ENCODE measurements around the gene PRRT4. TPM values are rescaled to one million over a fixed set of nuclear protein-coding genes. Genes with fewer than 3 reads are reported as not detected.

PRRT4 gene
- total RNA-seq, 1 donor from 2014 or later: not detected

GRCh38 chr7:128311013-128311412 is 50.5 kb downstream of the PRRT4 start:
- H3K9me3 Mint-ChIP-seq (ENCODE audit: unreplicated experiment): no peaks in the 10 kb centered on the region
- H3K27me3 Mint-ChIP-seq (ENCODE audit: unreplicated experiment): peaks cover under 1% of the 10 kb centered on the region
- no peak for DNase-seq
- H3K27ac Mint-ChIP-seq (ENCODE audit: unreplicated experiment): no peak overlapping the region
- peaks cover 7% of the 10 kb centered on the region for H3K36me3 Mint-ChIP-seq (ENCODE audit: unreplicated experiment)
- H3K4me3 Mint-ChIP-seq (ENCODE audit: unreplicated experiment): no peak overlapping the region
- no peak for TF ChIP-seq CTCF (IDR thresholded peaks at IDR 0.05; ENCODE audit: partially characterized antibody, unreplicated experiment)
- no peaks in the 10 kb centered on the region for H3K4me1 Mint-ChIP-seq (ENCODE audit: low read depth, unreplicated experiment)

GRCh38 chr7:128310499-128310898 is 51.0 kb downstream of the PRRT4 start:
- Mint-ChIP-seq H3K4me3 (ENCODE audit: unreplicated experiment) (no peak overlapping the region), H3K4me1 (ENCODE audit: low read depth, unreplicated experiment) (no peaks in the 10 kb centered on the region), H3K27me3 (ENCODE audit: unreplicated experiment) (peaks cover 2% of the 10 kb centered on the region), H3K36me3 (ENCODE audit: unreplicated experiment) (peaks cover 7% of the 10 kb centered on the region), H3K9me3 (ENCODE audit: unreplicated experiment) (no peaks in the 10 kb centered on the region), H3K27ac (ENCODE audit: unreplicated experiment) (no peak overlapping the region)
- DNase-seq: no peak
- TF ChIP-seq CTCF (IDR thresholded peaks at IDR 0.05; ENCODE audit: partially characterized antibody, unreplicated experiment): no peak

- TF ChIP-seq CTCF (IDR thresholded peaks at IDR 0.05; ENCODE audit: partially characterized antibody, unreplicated experiment): no peak
- Mint-ChIP-seq H3K36me3 (ENCODE audit: unreplicated experiment) (peaks cover 7% of the 10 kb centered on the region), H3K27ac (ENCODE audit: unreplicated experiment) (no peak overlapping the region), H3K4me3 (ENCODE audit: unreplicated experiment) (no peak overlapping the region), H3K27me3 (ENCODE audit: unreplicated experiment) (peaks cover 2% of the 10 kb centered on the region), H3K9me3 (ENCODE audit: unreplicated experiment) (no peaks in the 10 kb centered on the region), H3K4me1 (ENCODE audit: low read depth, unreplicated experiment) (no peaks in the 10 kb centered on the region)
- DNase-seq: no peak
Observed at GRCh38 chr7:128309976-128310375, 51.5 kb downstream of the PRRT4 start.

GRCh38 chr7:128309124-128309523 is 52.4 kb downstream of the PRRT4 start:
- Mint-ChIP-seq H3K9me3 (ENCODE audit: unreplicated experiment) (no peaks in the 10 kb centered on the region), H3K27ac (ENCODE audit: unreplicated experiment) (no peak overlapping the region), H3K36me3 (ENCODE audit: unreplicated experiment) (peaks cover 7% of the 10 kb centered on the region), H3K27me3 (ENCODE audit: unreplicated experiment) (peaks cover 2% of the 10 kb centered on the region), H3K4me3 (ENCODE audit: unreplicated experiment) (no peak overlapping the region), H3K4me1 (ENCODE audit: low read depth, unreplicated experiment) (no peaks in the 10 kb centered on the region)
- no peak for DNase-seq
- TF ChIP-seq CTCF (IDR thresholded peaks at IDR 0.05; ENCODE audit: partially characterized antibody, unreplicated experiment): no peak

GRCh38 chr7:128307061-128307460 is 54.4 kb downstream of the PRRT4 start:
- no peak for DNase-seq
- Mint-ChIP-seq H3K9me3 (ENCODE audit: unreplicated experiment) (no peaks in the 10 kb centered on the region), H3K4me1 (ENCODE audit: low read depth, unreplicated experiment) (peaks cover 5% of the 10 kb centered on the region), H3K27ac (ENCODE audit: unreplicated experiment) (no peak overlapping the region), H3K4me3 (ENCODE audit: unreplicated experiment) (no peak overlapping the region), H3K27me3 (ENCODE audit: unreplicated experiment) (peaks cover 2% of the 10 kb centered on the region), H3K36me3 (ENCODE audit: unreplicated experiment) (no peaks in the 10 kb centered on the region)
- no peak for TF ChIP-seq CTCF (IDR thresholded peaks at IDR 0.05; ENCODE audit: partially characterized antibody, unreplicated experiment)
